Right lobe of liver (tissue), 6 donors: ENCODE measurements around the gene CNIH3. TPM values are rescaled to one million over a fixed set of nuclear protein-coding genes. Genes with fewer than 3 reads are reported as not detected.

Experiments used
- ATAC-seq, 4 donors: fragments of 200-7000 bp; cut with Tn5 transposase; one replicate each; pipeline ENCODE4 v1.9.1; 2020; ENCODE audit warnings: mild to moderate bottlenecking in 4 of 4, moderate library complexity in 4 of 4
- DNase-seq, 3 donors: peaks; one replicate each; pipeline ENCODE4 v3.0.0-alpha.2; 2020
- H3K27ac ChIP-seq, 3 donors: fragments of 200-600 bp; one replicate each; pipeline ENCODE4 v1.8.0; 2022
- H3K27me3 ChIP-seq, 2 donors: fragments of 200-600 bp; one replicate each; pipeline ENCODE4 v1.8.0; 2022
- H3K36me3 ChIP-seq, 4 donors: fragments of 200-600 bp; sonication (generic) in 1 of 4; one replicate each; pipeline versions ENCODE4 v1.5.1 to v1.8.0; 2017 to 2022; ENCODE audit warnings: control low read depth in 1 of 4
- H3K4me1 ChIP-seq, 4 donors: fragments of 200-600 bp; sonication (generic) in 1 of 4; one replicate each; pipeline versions ENCODE4 v1.5.1 to v1.8.0; 2017 to 2022; ENCODE audit warnings: control low read depth in 1 of 4
- H3K4me3 ChIP-seq, 3 donors: fragments of 200-600 bp; one replicate each; pipeline ENCODE4 v1.8.0; 2022
- H3K9me3 ChIP-seq, 4 donors: fragments of 200-600 bp; sonication (generic) in 1 of 4; one replicate each; pipeline versions ENCODE4 v1.5.1 to v1.8.0; 2017 to 2022; ENCODE audit warnings: control low read depth in 1 of 4
- CTCF ChIP-seq, 4 donors: fragments of 200-600 bp in 3 of 4; fragments of 450-650 bp in 1 of 4; IDR thresholded peaks; one replicate each; pipeline versions ENCODE4 v1.5.1 to v1.8.0; 2016 to 2022; ENCODE audit warnings: antibody characterized with exemption in 4 of 4, mild to moderate bottlenecking in 2 of 4
- POLR2A ChIP-seq: fragments of 450-650 bp; IDR thresholded peaks from one replicate; pipeline ENCODE4 v1.6.1; 2017; ENCODE audit warnings: antibody characterized with exemption, mild to moderate bottlenecking
- WGBS: methylation state at CpG from one replicate; pipeline ENCODE4 v1.1.6; 2018; ENCODE audit warnings: low coverage, low lambda C conversion rate; ENCODE audit not compliant: insufficient coverage; ENCODE audit errors: missing lambda C conversion rate; 5-methylcytosine and 5-hydroxymethylcytosine counted together
- intact Hi-C, 2 donors: fragments of 100-400 bp; cut with DNase I; formaldehyde crosslinking; loops; one replicate each; pipeline versions ENCODE4 v1.11.2 to v1.14.1; 2022
- total RNA-seq, 6 experiments: library from RNA; depleted of rRNA in 2 of 6; stranded (reverse); fragments of >200 nt in 2 of 6; fragmentation: NEBNext Ultra II Directional in 3 of 6; extraction: Animal tissue kit (Norgen Biotek cat#: 25700) in 3 of 6; gene quantifications; one replicate each; pipeline versions ENCODE4 v1.1.0 to v1.2.4, GENCODE V29; 2016 to 2023
- donor health status: DM: no; HTN: yes; CAD: no.
- donor health status: DM: no; HTN: no; CAD: no.
- donor health status: DM: no; HTN: no; CAD: no.
- donor health status: DM: no; HTN: yes; CAD: no.
- donor health status: DM: no; HTN: yes; CAD: no.

Gene CNIH3
- total RNA-seq, 6 experiments from 2014 or later = 0.12 to 1.6 (median 0.55) TPM

DNA sequence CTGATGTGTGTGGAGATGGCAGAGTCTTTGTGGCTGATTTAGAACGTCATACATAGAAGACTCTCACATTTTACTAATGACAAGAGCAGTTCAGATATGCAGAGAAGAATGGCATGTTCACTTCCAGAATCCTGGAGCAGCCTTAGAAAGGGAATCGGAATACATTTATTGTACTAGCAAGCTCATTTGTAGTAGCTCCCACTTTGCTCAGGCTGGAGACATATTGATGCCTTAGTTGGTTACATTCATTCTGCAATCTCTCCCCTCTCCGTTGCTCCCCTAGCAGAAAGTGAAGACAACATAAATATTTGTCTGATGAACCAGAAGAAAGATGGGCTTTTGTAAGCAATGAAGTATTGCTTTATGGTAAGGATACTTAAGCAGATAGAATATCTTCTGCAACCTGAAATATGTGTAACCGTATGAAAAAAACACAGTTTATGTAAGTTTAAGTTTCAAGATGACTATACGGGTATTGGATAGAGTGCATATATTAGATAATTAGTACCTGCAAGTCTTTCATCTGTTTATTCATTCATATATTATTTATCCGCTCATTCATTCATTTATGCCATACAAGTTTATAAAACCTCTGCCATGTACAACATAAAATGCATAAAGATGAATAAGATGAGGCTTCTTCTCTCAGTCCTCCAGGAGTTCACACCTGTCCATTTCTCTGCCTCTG, 135.7 kb downstream of the CNIH3 start:
- WGBS = 67% methylated on average over 6 of the region's 6 CpGs
- intact Hi-C loops = no loop called here
- no peak for ATAC-seq

DNA sequence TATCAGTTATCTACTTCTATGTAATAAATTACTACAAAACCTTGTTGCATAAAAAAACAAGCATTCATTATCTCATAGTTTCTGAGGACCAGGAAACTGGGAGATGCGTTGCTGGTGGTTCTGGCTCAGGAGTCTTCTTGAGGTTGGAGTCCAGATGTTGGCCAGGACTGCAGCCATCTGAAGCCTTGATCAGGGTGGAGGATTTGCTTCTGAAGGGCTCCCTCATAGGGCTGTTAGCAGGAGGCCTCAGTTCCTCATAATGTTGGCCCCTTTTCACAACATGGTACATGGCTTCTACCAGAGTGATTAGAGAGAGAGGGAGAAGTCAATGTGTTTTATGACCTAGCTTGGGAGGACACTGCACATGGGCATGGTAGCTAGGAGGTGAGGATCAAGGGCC, 137.4 kb downstream of the CNIH3 start:
- no peaks in the 10 kb centered on the region for H3K9me3 ChIP-seq
- no peak overlapping the region for H3K27ac ChIP-seq
- no peak for TF ChIP-seq POLR2A
- intact Hi-C loops = no loop called here
- DNase-seq = no peak
- no peak for ATAC-seq
- H3K36me3 ChIP-seq = no peaks in the 10 kb centered on the region
- H3K4me1 ChIP-seq = peaks cover 0 to 2% (median 0%) of the 10 kb centered on the region in 4 donors
- WGBS = 75% methylated on average over 1 of the region's 1 CpG
- H3K4me3 ChIP-seq = no peak overlapping the region
- no peaks in the 10 kb centered on the region for H3K27me3 ChIP-seq

More for the DNA sequence above, 135.7 kb downstream of the CNIH3 start:
- no peak overlapping the region for H3K4me3 ChIP-seq
- no peaks in the 10 kb centered on the region for H3K36me3 ChIP-seq
- no peak overlapping the region for H3K27ac ChIP-seq
- no peak for DNase-seq
- TF ChIP-seq CTCF (IDR thresholded peaks at IDR 0.05) (no peak), POLR2A (no peak)
- H3K27me3 ChIP-seq = no peaks in the 10 kb centered on the region
- no peaks in the 10 kb centered on the region for H3K9me3 ChIP-seq
- H3K4me1 ChIP-seq = peaks cover 0 to 2% (median 0%) of the 10 kb centered on the region in 4 donors

GRCh38 chr1:224755586-224755985, 139.5 kb downstream of the CNIH3 start:
- no peaks in the 10 kb centered on the region for H3K27me3 ChIP-seq
- peaks cover 0 to 2% (median 0%) of the 10 kb centered on the region in 4 donors for H3K4me1 ChIP-seq
- no peak overlapping the region for H3K27ac ChIP-seq
- intact Hi-C loops = no loop called here
- 76% methylated on average over 2 of the region's 4 CpGs for WGBS
- no peak for DNase-seq
- no peak for TF ChIP-seq CTCF (IDR thresholded peaks at IDR 0.05)
- no peak for TF ChIP-seq POLR2A
- no peak for ATAC-seq
- no peaks in the 10 kb centered on the region for H3K36me3 ChIP-seq
- no peaks in the 10 kb centered on the region for H3K9me3 ChIP-seq
- H3K4me3 ChIP-seq = no peak overlapping the region

DNA sequence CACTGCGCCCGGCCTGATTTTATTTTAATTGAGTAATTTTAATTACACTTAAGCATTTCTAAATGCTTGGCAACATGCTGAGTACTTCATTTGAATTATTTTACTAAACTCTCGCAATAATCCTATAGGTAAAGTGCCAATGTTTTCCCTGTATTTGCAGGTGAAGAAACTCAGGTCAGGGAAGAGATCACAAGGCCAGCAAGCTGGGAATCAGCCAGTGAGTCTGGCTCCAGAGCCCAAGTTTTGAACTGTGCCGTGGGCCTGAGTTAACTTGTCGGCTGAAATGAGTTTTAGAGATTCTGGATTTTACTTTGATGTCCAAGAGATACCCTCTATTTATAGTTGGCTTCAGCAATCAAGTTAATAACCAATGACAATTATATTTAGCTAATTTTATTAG, 141.4 kb downstream of the CNIH3 start:
- intact Hi-C loops = no loop called here
- H3K9me3 ChIP-seq = no peaks in the 10 kb centered on the region

More for the DNA sequence above, 141.4 kb downstream of the CNIH3 start:
- Histone ChIP-seq H3K27me3 (no peaks in the 10 kb centered on the region), H3K4me1 (no peaks in the 10 kb centered on the region), H3K36me3 (no peaks in the 10 kb centered on the region), H3K27ac (no peak overlapping the region), H3K4me3 (no peak overlapping the region)
- 35% methylated on average over 5 of the region's 5 CpGs for WGBS
- TF ChIP-seq POLR2A = no peak
- no peak for TF ChIP-seq CTCF (IDR thresholded peaks at IDR 0.05)
- ATAC-seq = peak; percentile 73 to 91 (median 82)
- peak in 1 of 3 donors; percentile 78 for DNase-seq
